Tibial nerve (tissue), 4 donors: ENCODE measurements around the gene STAMBPL1. TPM values are rescaled to one million over a fixed set of nuclear protein-coding genes. Genes with fewer than 3 reads are reported as not detected.
"Not testable (repeated sequence)": the region's sequence is repeated elsewhere in the genome, so short reads cannot be mapped to it uniquely, and the experiment has no call there.

Source experiments
- DNase-seq, 2 donors: peaks; one replicate each; pipeline ENCODE4 v3.0.0-alpha.2; 2019; ENCODE audit warnings: low spot score in 2 of 2
- H3K27ac ChIP-seq, 4 donors: fragments of 200-600 bp; sonication (generic) in 3 of 4; one replicate each; pipeline ENCODE4 v1.5.1; 2017 to 2019; ENCODE audit warnings: mild to moderate bottlenecking in 1 of 4
- H3K27me3 ChIP-seq, 2 donors: fragments of 200-600 bp; sonication (generic) in 1 of 2; one replicate each; pipeline versions ENCODE4 v1.5.1 to v1.6.0; 2017 to 2019
- H3K36me3 ChIP-seq, 3 donors: fragments of 200-600 bp; sonication (generic); one replicate each; pipeline ENCODE4 v1.5.1; 2018 to 2019
- H3K4me1 ChIP-seq, 4 donors: fragments of 200-600 bp; sonication (generic) in 3 of 4; one replicate each; pipeline ENCODE4 v1.5.1; 2017 to 2019
- H3K4me3 ChIP-seq, 4 donors: fragments of 200-600 bp; sonication (generic) in 3 of 4; one replicate each; pipeline ENCODE4 v1.5.1; 2017 to 2019; ENCODE audit warnings: mild to moderate bottlenecking in 1 of 4, moderate library complexity in 1 of 4
- H3K9me3 ChIP-seq, 4 donors: fragments of 200-600 bp; sonication (generic) in 3 of 4; one replicate each; pipeline ENCODE4 v1.5.1; 2017 to 2019
- CTCF ChIP-seq, 5 experiments: fragments of 200-600 bp in 3 of 5; fragments of 450-650 bp in 2 of 5; sonication (generic) in 3 of 5; IDR thresholded peaks; one replicate each; pipeline ENCODE4 v1.5.1; 2016 to 2019; ENCODE audit warnings: antibody characterized with exemption in 5 of 5, mild to moderate bottlenecking in 3 of 5, moderate library complexity in 2 of 5
- EP300 ChIP-seq, 2 donors: sonication (generic); formaldehyde crosslinking; IDR thresholded peaks; one replicate each; pipeline ENCODE4 v1.6.1; 2017; ENCODE audit warnings: antibody characterized with exemption in 2 of 2, mild to moderate bottlenecking in 1 of 2
- POLR2A ChIP-seq, 2 donors: fragments of 450-650 bp; IDR thresholded peaks; one replicate each; pipeline ENCODE4 v1.6.1; 2017; ENCODE audit warnings: antibody characterized with exemption in 2 of 2, mild to moderate bottlenecking in 2 of 2, moderate library complexity in 2 of 2
- WGBS, 2 donors: methylation state at CpG; one replicate each; pipeline ENCODE4 v1.1.5; 2018; 5-methylcytosine and 5-hydroxymethylcytosine counted together
- total RNA-seq, 4 donors: library from RNA; depleted of rRNA; stranded (reverse); fragments of >200 nt; gene quantifications; one replicate each; pipeline ENCODE4 v1.1.0, GENCODE V29; 2016

Gene STAMBPL1
- total RNA-seq, 4 donors from 2014 or later, result 14.2 to 34.5 (median 25.5) TPM

- no peak overlapping the region for H3K4me3 ChIP-seq
- no peak for DNase-seq
- no peaks in the 10 kb centered on the region for H3K27me3 ChIP-seq
- no peaks in the 10 kb centered on the region for H3K9me3 ChIP-seq
- no peak overlapping the region for H3K27ac ChIP-seq
- H3K36me3 ChIP-seq, result no peaks in the 10 kb centered on the region
- H3K4me1 ChIP-seq, result peaks cover 0 to 19% (median 3%) of the 10 kb centered on the region in 4 donors
- no peak for TF ChIP-seq CTCF (IDR thresholded peaks at IDR 0.05)
- TF ChIP-seq POLR2A (IDR thresholded peaks at IDR 0.05), result no peak
- TF ChIP-seq EP300 (IDR thresholded peaks at IDR 0.05), result no peak
- WGBS, 2 donors, result 91 to 96% methylated on average over 6 of the region's 6 CpGs
These were observed 2.7 kb upstream of the STAMBPL1 start for GRCh38 chr10:88877298-88877697.

GRCh38 chr10:88880282-88881076 is 434 bp downstream of the STAMBPL1 start:
- Histone ChIP-seq H3K9me3 (no peaks in the 10 kb centered on the region), H3K27me3 (no peaks in the 10 kb centered on the region), H3K36me3 (no peaks in the 10 kb centered on the region), H3K4me1 (peaks cover 0 to 30% (median 4%) of the 10 kb centered on the region in 4 donors), H3K4me3 (peak overlapping the region; percentile 37 to 91 (median 70)), H3K27ac (peak overlapping the region; percentile 82 to 93 (median 90))
- TF ChIP-seq EP300 (IDR thresholded peaks at IDR 0.05) (peak in 1 of 2 donors; percentile 93), POLR2A (IDR thresholded peaks at IDR 0.05) (peak; percentile 48 to 72), CTCF (IDR thresholded peaks at IDR 0.05) (peak in 3 of 5 experiments; percentile 8 to 31 (median 12))
- DNase-seq, result peak; percentile 70 to 72
- 0 to 2% methylated on average over 34 to 61 of the region's 84 CpGs for WGBS, 2 donors

- H3K27ac ChIP-seq, result peak overlapping the region; percentile 82 to 93 (median 90)
- WGBS, 2 donors, result 36 to 49% methylated on average over 6 of the region's 6 CpGs
- peaks cover 0 to 30% (median 6%) of the 10 kb centered on the region in 4 donors for H3K4me1 ChIP-seq
These were observed 1.3 kb downstream of the STAMBPL1 start for GRCh38 chr10:88881320-88881719.

GRCh38 chr10:88881922-88882645 is 2.0 kb downstream of the STAMBPL1 start:
- peak overlapping the region in 3 of 4 donors; percentile 89 to 93 (median 91) for H3K27ac ChIP-seq
- H3K4me3 ChIP-seq, result peak overlapping the region in 1 of 4 donors; percentile 62
- peaks cover 0 to 30% (median 9%) of the 10 kb centered on the region in 4 donors for H3K4me1 ChIP-seq
- TF ChIP-seq POLR2A (IDR thresholded peaks at IDR 0.05), result no peak
- no peak for TF ChIP-seq CTCF (IDR thresholded peaks at IDR 0.05)
- TF ChIP-seq EP300 (IDR thresholded peaks at IDR 0.05), result no peak
- DNase-seq, result no peak
- H3K27me3 ChIP-seq, result no peaks in the 10 kb centered on the region
- 66 to 68% methylated on average over 5 of the region's 5 CpGs for WGBS, 2 donors
- no peaks in the 10 kb centered on the region for H3K36me3 ChIP-seq
- no peaks in the 10 kb centered on the region for H3K9me3 ChIP-seq

More at GRCh38 chr10:88881320-88881719, 1.3 kb downstream of the STAMBPL1 start:
- TF ChIP-seq EP300 (IDR thresholded peaks at IDR 0.05) (no peak), CTCF (IDR thresholded peaks at IDR 0.05) (no peak), POLR2A (IDR thresholded peaks at IDR 0.05) (no peak)
- no peak for DNase-seq
- H3K27me3 ChIP-seq, result no peaks in the 10 kb centered on the region
- no peaks in the 10 kb centered on the region for H3K36me3 ChIP-seq
- H3K4me3 ChIP-seq, result peak overlapping the region; percentile 37 to 91 (median 70)
- no peaks in the 10 kb centered on the region for H3K9me3 ChIP-seq

GRCh38 chr10:88882646-88883447 is 2.8 kb downstream of the STAMBPL1 start:
- H3K4me3 ChIP-seq, H3K36me3 ChIP-seq, DNase-seq, H3K27me3 ChIP-seq, H3K9me3 ChIP-seq: not testable (repeated sequence)
- H3K27ac ChIP-seq, result peak overlapping the region in 3 of 4 donors; percentile 47 to 93 (median 89)
- peaks cover 0 to 30% (median 9%) of the 10 kb centered on the region in 4 donors for H3K4me1 ChIP-seq
- WGBS, 2 donors, result 69 to 76% methylated on average over 8 of the region's 8 CpGs
